Measurements from ENCODE around the gene LRRFIP1.

The LRRFIP1 gene

DNA sequence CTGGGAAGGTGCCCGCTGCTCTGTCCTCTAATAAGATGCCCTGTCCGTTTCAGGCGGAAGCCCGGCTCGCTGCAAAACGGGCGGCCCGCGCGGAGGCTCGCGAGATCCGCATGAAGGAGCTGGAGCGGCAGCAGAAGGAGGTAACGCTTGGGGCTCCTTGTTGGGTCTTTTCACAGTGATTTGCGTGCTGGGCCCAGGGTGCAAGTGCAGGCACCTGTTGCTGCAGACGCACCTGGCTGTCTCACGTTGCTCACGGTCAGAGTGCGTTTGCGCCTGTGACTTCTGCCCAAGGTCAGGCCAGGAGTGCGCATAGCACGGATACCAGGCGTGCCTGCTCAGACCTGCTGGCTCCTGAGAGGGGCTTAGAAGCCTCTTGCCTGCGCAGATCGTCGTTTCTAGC, 81.1 kb downstream of the LRRFIP1 start:
- DNase-seq (ENCODE audit: low read depth), result no peak
- no peak overlapping the region for H3K4me3 ChIP-seq (ENCODE audit: low read length)
- TF ChIP-seq, protein P1, sequence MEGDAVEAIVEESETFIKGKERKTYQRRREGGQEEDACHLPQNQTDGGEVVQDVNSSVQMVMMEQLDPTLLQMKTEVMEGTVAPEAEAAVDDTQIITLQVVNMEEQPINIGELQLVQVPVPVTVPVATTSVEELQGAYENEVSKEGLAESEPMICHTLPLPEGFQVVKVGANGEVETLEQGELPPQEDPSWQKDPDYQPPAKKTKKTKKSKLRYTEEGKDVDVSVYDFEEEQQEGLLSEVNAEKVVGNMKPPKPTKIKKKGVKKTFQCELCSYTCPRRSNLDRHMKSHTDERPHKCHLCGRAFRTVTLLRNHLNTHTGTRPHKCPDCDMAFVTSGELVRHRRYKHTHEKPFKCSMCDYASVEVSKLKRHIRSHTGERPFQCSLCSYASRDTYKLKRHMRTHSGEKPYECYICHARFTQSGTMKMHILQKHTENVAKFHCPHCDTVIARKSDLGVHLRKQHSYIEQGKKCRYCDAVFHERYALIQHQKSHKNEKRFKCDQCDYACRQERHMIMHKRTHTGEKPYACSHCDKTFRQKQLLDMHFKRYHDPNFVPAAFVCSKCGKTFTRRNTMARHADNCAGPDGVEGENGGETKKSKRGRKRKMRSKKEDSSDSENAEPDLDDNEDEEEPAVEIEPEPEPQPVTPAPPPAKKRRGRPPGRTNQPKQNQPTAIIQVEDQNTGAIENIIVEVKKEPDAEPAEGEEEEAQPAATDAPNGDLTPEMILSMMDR (IDR thresholded peaks at IDR 0.05; ENCODE audit: insufficient read depth, low read depth, low read length, missing control alignments), result no peak

DNA sequence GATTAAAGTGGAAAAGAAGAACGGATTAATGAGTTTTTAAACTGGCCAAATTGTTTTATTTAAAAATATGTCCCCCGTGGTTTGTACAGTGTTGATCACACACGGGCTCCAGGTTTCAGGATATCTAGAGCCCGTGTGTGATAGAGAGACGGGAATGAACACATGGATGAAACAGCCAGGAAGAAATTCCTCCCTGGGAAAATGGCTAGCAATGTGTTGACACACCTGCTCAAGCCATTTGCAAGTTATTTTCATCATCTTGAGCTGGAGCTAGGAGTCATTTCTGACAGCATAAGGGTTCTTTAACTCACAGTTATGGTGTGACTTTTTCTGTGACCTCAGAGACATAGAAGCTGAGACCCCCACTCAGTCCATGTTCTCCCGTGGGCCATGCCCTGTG, 81.6 kb downstream of the LRRFIP1 start:
- DNase-seq (ENCODE audit: low read depth), result no peak
- TF ChIP-seq, protein P1 (IDR thresholded peaks at IDR 0.05; ENCODE audit: insufficient read depth, low read depth, low read length, missing control alignments), result no peak
- no peak overlapping the region for H3K4me3 ChIP-seq (ENCODE audit: low read length)

GRCh38 chr2:237711458-237712150, 84.2 kb downstream of the LRRFIP1 start:
- DNase-seq (ENCODE audit: low read depth), result no peak

DNA sequence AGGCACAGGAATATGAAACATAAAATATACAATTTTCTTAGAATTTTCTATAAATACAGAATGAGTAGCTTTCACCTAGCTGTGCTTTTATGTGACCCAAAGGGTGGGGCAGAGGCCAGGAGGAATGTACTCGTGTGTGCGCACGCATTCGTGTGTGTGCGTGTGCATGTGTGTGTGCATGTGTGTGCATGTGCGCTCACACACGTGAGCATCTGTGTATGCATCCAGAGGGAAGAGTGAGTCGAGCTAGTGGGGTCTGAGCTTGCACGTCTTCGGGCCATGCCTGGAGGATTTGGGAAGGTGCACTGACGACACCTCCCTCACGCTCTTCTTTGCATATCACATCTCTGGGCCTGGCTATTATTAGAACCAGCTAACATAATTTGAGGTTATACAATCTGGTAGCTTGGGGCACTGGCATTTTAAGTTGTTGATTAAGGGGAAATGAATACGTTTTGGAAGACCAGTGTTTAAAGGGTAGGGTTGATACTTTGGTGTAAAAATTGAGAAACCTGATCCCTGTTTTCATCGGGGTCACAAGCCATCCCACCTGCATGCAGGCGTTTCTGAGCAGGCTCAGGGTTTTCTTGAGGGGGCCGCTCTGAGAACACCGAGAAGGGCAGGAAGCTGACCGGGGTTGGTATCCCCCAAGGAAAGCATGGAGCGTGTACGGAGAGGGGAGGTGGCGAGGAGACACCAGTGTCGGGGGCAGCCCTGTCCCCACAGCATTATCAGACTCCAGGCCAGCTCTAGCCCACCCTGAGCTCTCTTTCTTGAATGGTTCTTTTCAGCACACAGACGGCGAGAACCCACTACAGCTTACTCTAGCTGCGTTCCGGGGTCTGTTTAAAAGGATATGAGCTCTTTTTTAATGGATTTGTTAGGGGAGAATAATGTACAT, 85.3 kb downstream of the LRRFIP1 start:
- DNase-seq (ENCODE audit: low read depth), result no peak
- no peak overlapping the region for H3K4me3 ChIP-seq (ENCODE audit: low read length)
- TF ChIP-seq, protein P1 (IDR thresholded peaks at IDR 0.05; ENCODE audit: insufficient read depth, low read depth, low read length, missing control alignments), result no peak

More at GRCh38 chr2:237711458-237712150, 84.2 kb downstream of the LRRFIP1 start:
- TF ChIP-seq, protein P1 (IDR thresholded peaks at IDR 0.05; ENCODE audit: insufficient read depth, low read depth, low read length, missing control alignments), result no peak
- H3K4me3 ChIP-seq (ENCODE audit: low read length), result no peak overlapping the region

- peak; percentile 68 for DNase-seq (ENCODE audit: low read depth)
- TF ChIP-seq, protein P1 (IDR thresholded peaks at IDR 0.05; ENCODE audit: insufficient read depth, low read depth, low read length, missing control alignments), result no peak
- H3K4me3 ChIP-seq (ENCODE audit: low read length), result no peak overlapping the region
Observed at GRCh38 chr2:237714690-237715458, 87.5 kb downstream of the LRRFIP1 start.

DNA sequence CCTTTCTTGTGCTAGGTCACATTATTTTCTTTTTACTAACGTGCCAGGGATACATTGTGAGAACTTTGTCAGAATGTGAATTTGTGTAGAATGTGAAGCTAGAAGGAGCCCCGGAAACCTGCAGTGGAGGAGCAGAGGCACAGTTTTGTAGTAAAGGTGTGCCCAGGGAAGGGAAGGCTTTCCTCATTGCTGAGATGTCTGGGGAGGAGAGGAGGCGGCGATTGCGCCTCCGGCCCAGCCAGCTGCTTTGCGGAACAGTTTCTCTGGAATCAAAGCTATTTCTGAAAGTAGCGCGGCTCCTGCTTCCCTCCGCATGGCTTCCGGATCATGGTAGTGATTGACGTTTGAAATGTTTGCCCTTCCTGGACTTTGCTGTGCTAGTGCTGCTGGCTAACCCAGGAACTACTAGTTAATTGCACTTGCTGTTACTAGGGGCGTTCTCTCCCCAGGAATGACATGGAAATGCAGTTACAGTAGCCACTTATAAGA, 88.1 kb downstream of the LRRFIP1 start:
- DNase-seq (ENCODE audit: low read depth), result peak; percentile 35
- peak overlapping the region; percentile 2 for H3K4me3 ChIP-seq (ENCODE audit: low read length)
- TF ChIP-seq, protein P1 (IDR thresholded peaks at IDR 0.05; ENCODE audit: insufficient read depth, low read depth, low read length, missing control alignments), result no peak

Measured in epithelial cell of esophagus (primary cell).